SH-SY5Y (cell line): ENCODE data around the gene WDR49.

Source experiments
- GATA2 ChIP-seq: IDR thresholded peaks from 2 replicates; pipeline ENCODE4 v1.6.1; 2011; ENCODE audit warnings: mild to moderate bottlenecking, low read depth, low read length
- GATA3 ChIP-seq: IDR thresholded peaks from 2 replicates; pipeline ENCODE4 v1.6.1; 2011; ENCODE audit warnings: low read depth, mild to moderate bottlenecking, low read length, moderate library complexity

- TF ChIP-seq GATA2 (no peak), GATA3 (no peak)
These were observed 80.8 kb downstream of the WDR49 start for GRCh38 chr3:167572991-167573390.
